Parathyroid adenoma (tissue), 2 donors: ENCODE data around the gene KLF3.

ENCODE experiments used
- H2AFZ ChIP-seq: fragments of 300-600 bp; sonication (generic); one replicate; pipeline ENCODE4 v1.7.0; 2017; ENCODE audit warnings: antibody characterized with exemption, mild to moderate bottlenecking
- H3K27ac ChIP-seq: fragments of 300-600 bp; sonication (generic); one replicate; pipeline ENCODE4 v1.7.0; 2017
- H3K27me3 ChIP-seq: fragments of 300-600 bp; sonication (generic); one replicate; pipeline ENCODE4 v1.7.0; 2017; ENCODE audit warnings: low read length; ENCODE audit not compliant: control insufficient read depth, insufficient read depth
- H3K36me3 ChIP-seq: fragments of 300-600 bp; sonication (generic); one replicate; pipeline ENCODE4 v1.7.0; 2017; ENCODE audit warnings: low read length; ENCODE audit not compliant: control insufficient read depth, insufficient read depth
- H3K4me1 ChIP-seq: fragments of 300-600 bp; sonication (generic); one replicate; pipeline ENCODE4 v1.7.0; 2017; ENCODE audit warnings: control low read depth
- H3K4me2 ChIP-seq: fragments of 300-600 bp; sonication (generic); one replicate; pipeline ENCODE4 v1.7.0; 2017; ENCODE audit warnings: low read length
- H3K4me3 ChIP-seq: fragments of 300-600 bp; sonication (generic); one replicate; pipeline ENCODE4 v1.7.0; 2017; ENCODE audit warnings: low read depth, low read length
- H3K79me2 ChIP-seq: fragments of 300-600 bp; sonication (generic); one replicate; pipeline ENCODE4 v1.7.0; 2017; ENCODE audit warnings: control low read depth
- H3K9ac ChIP-seq: fragments of 300-600 bp; sonication (generic); one replicate; pipeline ENCODE4 v1.7.0; 2017; ENCODE audit warnings: mild to moderate bottlenecking
- H3K9me3 ChIP-seq: fragments of 300-600 bp; sonication (generic); one replicate; pipeline ENCODE4 v1.7.0; 2017; ENCODE audit warnings: low read length; ENCODE audit not compliant: control insufficient read depth
- TF ChIP-seq, protein P1 (sequence below): fragments of 300-600 bp; sonication (generic); IDR thresholded peaks from one replicate; pipeline ENCODE4 v1.7.0; 2017; ENCODE audit warnings: antibody characterized with exemption, mild to moderate bottlenecking
- donor health status: primary hyperparathyroidism.

Gene KLF3

DNA sequence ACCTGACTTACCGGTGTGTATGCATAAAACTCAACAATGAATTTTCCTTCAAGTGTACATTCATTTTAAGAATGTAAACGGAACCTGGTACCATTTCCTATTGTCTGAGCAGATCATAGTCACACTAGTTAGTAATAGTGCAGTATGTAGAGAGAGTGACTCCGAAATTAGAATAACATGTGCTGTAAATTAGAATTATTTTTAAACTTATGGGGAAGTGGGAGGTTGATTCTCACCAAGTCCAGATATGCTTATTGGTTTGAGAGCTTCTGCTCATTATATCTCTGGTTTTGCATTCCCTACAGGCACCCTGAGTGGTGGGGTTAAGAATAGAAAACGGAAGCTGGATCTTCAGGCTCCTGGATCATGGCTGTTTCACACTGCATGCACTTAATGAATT lies 39.6 kb downstream of the KLF3 start:
- H3K79me2 ChIP-seq: no peaks in the 10 kb centered on the region
- H2AFZ ChIP-seq: no peak overlapping the region
- TF ChIP-seq, protein P1, sequence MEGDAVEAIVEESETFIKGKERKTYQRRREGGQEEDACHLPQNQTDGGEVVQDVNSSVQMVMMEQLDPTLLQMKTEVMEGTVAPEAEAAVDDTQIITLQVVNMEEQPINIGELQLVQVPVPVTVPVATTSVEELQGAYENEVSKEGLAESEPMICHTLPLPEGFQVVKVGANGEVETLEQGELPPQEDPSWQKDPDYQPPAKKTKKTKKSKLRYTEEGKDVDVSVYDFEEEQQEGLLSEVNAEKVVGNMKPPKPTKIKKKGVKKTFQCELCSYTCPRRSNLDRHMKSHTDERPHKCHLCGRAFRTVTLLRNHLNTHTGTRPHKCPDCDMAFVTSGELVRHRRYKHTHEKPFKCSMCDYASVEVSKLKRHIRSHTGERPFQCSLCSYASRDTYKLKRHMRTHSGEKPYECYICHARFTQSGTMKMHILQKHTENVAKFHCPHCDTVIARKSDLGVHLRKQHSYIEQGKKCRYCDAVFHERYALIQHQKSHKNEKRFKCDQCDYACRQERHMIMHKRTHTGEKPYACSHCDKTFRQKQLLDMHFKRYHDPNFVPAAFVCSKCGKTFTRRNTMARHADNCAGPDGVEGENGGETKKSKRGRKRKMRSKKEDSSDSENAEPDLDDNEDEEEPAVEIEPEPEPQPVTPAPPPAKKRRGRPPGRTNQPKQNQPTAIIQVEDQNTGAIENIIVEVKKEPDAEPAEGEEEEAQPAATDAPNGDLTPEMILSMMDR: no peak
- no peak overlapping the region for H3K27ac ChIP-seq
- no peaks in the 10 kb centered on the region for H3K4me1 ChIP-seq
- H3K4me2 ChIP-seq: no peak overlapping the region
- H3K4me3 ChIP-seq: no peak overlapping the region
- no peak overlapping the region for H3K9ac ChIP-seq
- no peaks in the 10 kb centered on the region for H3K9me3 ChIP-seq
- no peaks in the 10 kb centered on the region for H3K27me3 ChIP-seq
- H3K36me3 ChIP-seq: no peaks in the 10 kb centered on the region

DNA sequence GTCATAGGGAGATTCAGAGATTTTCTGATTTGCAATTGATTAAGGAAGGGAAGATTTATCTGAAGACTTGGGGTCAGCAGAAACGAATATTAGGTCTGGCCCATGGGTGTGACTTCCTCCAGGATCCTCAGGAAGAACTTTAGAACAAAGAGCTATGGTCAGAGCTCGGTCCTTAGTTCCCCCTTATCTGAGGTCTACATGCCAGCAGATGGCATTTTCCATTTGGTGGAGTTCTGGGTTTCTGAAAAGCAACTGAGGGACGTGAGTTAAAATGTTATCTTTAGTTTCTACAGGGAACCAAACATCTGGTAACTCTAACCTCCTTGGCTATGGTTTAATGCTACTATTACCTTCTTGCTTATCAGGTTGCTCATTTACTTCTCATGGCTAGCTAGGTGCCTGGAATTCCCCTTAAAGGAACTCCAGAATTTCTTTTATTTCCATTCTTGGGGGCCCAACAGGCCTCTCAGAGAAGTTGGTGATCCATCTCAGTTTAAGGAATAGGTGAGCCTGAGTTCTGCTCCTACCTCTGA lies 40.7 kb downstream of the KLF3 start:
- Histone ChIP-seq H3K27ac (no peak overlapping the region), H3K9ac (no peak overlapping the region), H3K9me3 (no peaks in the 10 kb centered on the region), H3K4me2 (no peak overlapping the region), H2AFZ (no peak overlapping the region), H3K4me1 (no peaks in the 10 kb centered on the region), H3K27me3 (no peaks in the 10 kb centered on the region), H3K36me3 (no peaks in the 10 kb centered on the region), H3K4me3 (no peak overlapping the region), H3K79me2 (no peaks in the 10 kb centered on the region)
- TF ChIP-seq, protein P1: no peak

DNA sequence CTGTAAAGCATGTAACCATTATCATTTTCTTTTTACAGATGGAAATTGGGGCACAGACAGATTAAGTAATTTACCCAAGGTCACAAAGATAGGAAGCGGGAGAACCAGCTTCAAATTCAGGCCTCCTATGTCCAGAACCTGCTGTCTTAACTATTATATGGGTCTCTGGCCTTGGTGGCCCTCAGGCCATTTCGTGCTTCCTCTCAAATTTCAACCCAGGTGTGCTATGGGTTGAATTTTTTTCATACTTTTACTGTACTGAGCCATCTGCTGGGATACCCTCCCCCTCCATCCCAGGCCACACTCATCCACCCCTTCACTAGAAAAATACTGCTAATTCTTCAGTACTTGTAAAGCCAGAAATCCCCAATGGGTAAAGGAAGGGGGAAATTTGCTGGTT lies 42.3 kb downstream of the KLF3 start:
- no peaks in the 10 kb centered on the region for H3K27me3 ChIP-seq

DNA sequence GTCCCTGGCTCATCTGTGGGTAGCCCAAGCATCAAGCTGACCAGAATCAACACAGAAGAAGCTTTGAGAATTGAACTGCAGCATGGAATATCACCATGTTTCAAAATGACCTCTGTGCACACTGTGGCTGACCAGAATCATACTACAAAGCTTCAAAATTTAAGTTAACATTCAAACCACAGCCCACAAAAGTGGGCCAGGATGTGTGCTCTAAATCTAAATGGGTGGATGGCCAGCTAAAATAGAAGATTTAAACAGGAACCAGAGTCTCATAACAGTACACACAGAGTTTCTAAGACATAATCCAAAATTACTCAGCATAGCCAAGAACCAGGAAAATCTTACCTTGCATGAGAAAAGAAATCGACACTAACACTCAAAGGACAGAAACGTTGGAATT lies 46.1 kb downstream of the KLF3 start:
- TF ChIP-seq, protein P1: no peak
- Histone ChIP-seq H3K9me3 (no peaks in the 10 kb centered on the region), H3K4me1 (no peaks in the 10 kb centered on the region), H3K4me3 (no peak overlapping the region), H3K27me3 (no peaks in the 10 kb centered on the region), H3K9ac (no peak overlapping the region), H3K4me2 (no peak overlapping the region), H2AFZ (no peak overlapping the region), H3K79me2 (no peaks in the 10 kb centered on the region), H3K27ac (no peak overlapping the region), H3K36me3 (no peaks in the 10 kb centered on the region)

More for the DNA sequence above, 42.3 kb downstream of the KLF3 start:
- Histone ChIP-seq H3K9ac (no peak overlapping the region), H3K4me1 (no peaks in the 10 kb centered on the region), H3K4me2 (no peak overlapping the region), H3K9me3 (no peaks in the 10 kb centered on the region), H3K4me3 (no peak overlapping the region), H3K36me3 (no peaks in the 10 kb centered on the region), H3K27ac (no peak overlapping the region), H2AFZ (no peak overlapping the region), H3K79me2 (no peaks in the 10 kb centered on the region)
- TF ChIP-seq, protein P1: no peak

DNA sequence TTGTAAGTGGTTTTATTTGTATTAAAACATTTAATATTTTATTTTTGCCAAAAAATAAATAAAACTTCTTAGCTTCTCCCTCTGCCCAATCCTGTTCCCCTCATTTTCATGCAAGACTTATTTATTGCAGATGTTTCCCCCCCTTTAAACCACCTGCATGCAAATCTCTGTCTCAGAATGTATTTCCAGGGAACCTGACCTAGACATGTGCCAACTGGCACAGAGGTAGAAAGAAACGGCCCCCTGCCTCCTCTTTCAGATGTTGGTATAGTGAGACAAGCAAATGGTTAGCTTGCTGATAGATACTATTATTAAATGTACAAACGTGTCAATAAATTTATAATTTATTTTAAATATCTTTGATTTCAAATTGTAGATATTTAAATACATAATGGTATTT lies 47.1 kb downstream of the KLF3 start:
- Histone ChIP-seq H3K4me1 (no peaks in the 10 kb centered on the region), H3K27ac (no peak overlapping the region), H3K27me3 (no peaks in the 10 kb centered on the region), H3K9me3 (no peaks in the 10 kb centered on the region), H3K36me3 (no peaks in the 10 kb centered on the region), H2AFZ (no peak overlapping the region), H3K4me3 (no peak overlapping the region), H3K79me2 (no peaks in the 10 kb centered on the region), H3K4me2 (no peak overlapping the region), H3K9ac (no peak overlapping the region)
- TF ChIP-seq, protein P1: no peak
